OCI-LY7 (cell line): ENCODE data around the gene PPM1M.
"Not testable (repeated sequence)": the region's sequence is repeated elsewhere in the genome, so short reads cannot be mapped to it uniquely, and the experiment has no call there.

ENCODE experiments used
- CTCF ChIP-seq: fragments of 200-600 bp; sonication (generic); conservative IDR thresholded peaks from 2 replicates; pipeline ENCODE4 v1.5.1; 2014; ENCODE audit warnings: mild to moderate bottlenecking, antibody characterized with exemption, low read length, moderate library complexity, mixed read lengths
- EZH2phosphoT487 ChIP-seq: fragments of 200-600 bp; sonication (generic); IDR thresholded peaks from 2 replicates; pipeline ENCODE4 v1.6.1; 2018; ENCODE audit warnings: low read depth, borderline replicate concordance, mild to moderate bottlenecking, mixed run types, antibody characterized with exemption, low read length, moderate library complexity, mixed read lengths

- TF ChIP-seq CTCF, EZH2phosphoT487: not testable (repeated sequence)
Observed at GRCh38 chr3:52274781-52275180, 29.2 kb downstream of the PPM1M start.
